IMR-90 (cell line): ENCODE data around the gene PPP2R2D. TPM values are rescaled to one million over a fixed set of nuclear protein-coding genes. Genes with fewer than 3 reads are reported as not detected.

Source experiments
- ATAC-seq: fragments of 200-7000 bp; cut with Tn5 transposase; 2 replicates; pipeline ENCODE4 v1.9.1; 2020; ENCODE audit warnings: low read depth, mild to moderate bottlenecking, moderate library complexity
- BruUV-seq: library from RNA; stranded (reverse); fragments of 400-500 nt; replicated peaks from 2 replicates; lab custom pipeline; 2021; lab: Mats Ljungman, UMichigan
- CTCF ChIA-PET: fragments of 300-600 bp; formaldehyde crosslinking; extraction: SDS; loops from one replicate; lab custom pipeline; 2021; ENCODE audit warnings: antibody characterized with exemption; lab: Yijun Ruan, JAX
- POLR2A ChIA-PET: fragments of 300-600 bp; sonication (Branson Sonifier 250); formaldehyde crosslinking; loops from one replicate; lab custom pipeline; 2022; ENCODE audit warnings: antibody characterized with exemption; ENCODE audit not compliant: unreplicated experiment; lab: Charles Lee
- DNase-seq: peaks from one replicate; pipeline ENCODE4 v3.0.0; 2013
- H2AFZ ChIP-seq: replicated peaks from 2 replicates; pipeline ENCODE3; 2013; ENCODE audit warnings: low read length, mild to moderate bottlenecking; ENCODE audit not compliant: poor library complexity
- H2AK5ac ChIP-seq: 2 replicates; pipeline ENCODE4 v1.6.1; 2013; ENCODE audit warnings: low read depth, low read length, inconsistent platforms
- H2AK9ac ChIP-seq: replicated peaks from 2 replicates; pipeline ENCODE3; 2013; ENCODE audit warnings: mild to moderate bottlenecking, low read depth, low read length, moderate library complexity; ENCODE audit not compliant: poor library complexity
- H2BK120ac ChIP-seq: 2 replicates; pipeline ENCODE4 v1.6.1; 2013; ENCODE audit warnings: low read depth, low read length, inconsistent platforms
- H2BK15ac ChIP-seq: 3 replicates; pipeline ENCODE4 v1.6.1; 2013; ENCODE audit warnings: low read depth, low read length, inconsistent platforms
- H2BK20ac ChIP-seq: 2 replicates; pipeline ENCODE4 v1.6.1; 2013; ENCODE audit warnings: low read depth, mild to moderate bottlenecking, inconsistent platforms, low read length, moderate library complexity
- H2BK5ac ChIP-seq: 2 replicates; pipeline ENCODE4 v1.6.1; 2013; ENCODE audit warnings: mild to moderate bottlenecking, low read depth, low read length, inconsistent platforms; ENCODE audit not compliant: poor library complexity, severe bottlenecking
- H3K14ac ChIP-seq: replicated peaks from 2 replicates; pipeline ENCODE4 v1.6.1; 2013; ENCODE audit warnings: low read depth, low read length, inconsistent platforms
- H3K18ac ChIP-seq: 2 replicates; pipeline ENCODE4 v1.6.1; 2013; ENCODE audit warnings: low read depth, low read length, control low read depth
- H3K23ac ChIP-seq: 2 replicates; pipeline ENCODE4 v1.6.1; 2013; ENCODE audit warnings: low read depth, low read length, inconsistent platforms
- H3K27ac ChIP-seq: 2 replicates; pipeline ENCODE4 v1.5.1; 2013; ENCODE audit warnings: mild to moderate bottlenecking, control low read depth, low read length; ENCODE audit not compliant: insufficient read depth
- H3K27me3 ChIP-seq: 2 replicates; pipeline ENCODE4 v1.6.1; 2013; ENCODE audit warnings: low read length; ENCODE audit not compliant: control insufficient read depth, insufficient read depth
- H3K36me3 ChIP-seq: 2 replicates; pipeline ENCODE4 v1.6.1; 2013; ENCODE audit warnings: low read length, mixed read lengths; ENCODE audit not compliant: control insufficient read depth, insufficient read depth
- H3K4ac ChIP-seq: 2 replicates; pipeline ENCODE4 v1.6.1; 2013; ENCODE audit warnings: low read depth, low read length, inconsistent platforms
- H3K4me1 ChIP-seq: 2 replicates; pipeline ENCODE4 v1.6.1; 2013; ENCODE audit warnings: low read length, mixed read lengths; ENCODE audit not compliant: control insufficient read depth, insufficient read depth
- H3K4me2 ChIP-seq: 2 replicates; pipeline ENCODE4 v1.6.1; 2013; ENCODE audit warnings: low read depth, mild to moderate bottlenecking, control low read depth, low read length, moderate library complexity
- H3K4me3 ChIP-seq: 2 replicates; pipeline ENCODE4 v1.5.1; 2013; ENCODE audit warnings: low read depth, mild to moderate bottlenecking, control low read depth, low read length, moderate library complexity; ENCODE audit not compliant: insufficient read depth
- H3K56ac ChIP-seq: 2 replicates; pipeline ENCODE4 v1.6.1; 2013; ENCODE audit warnings: low read length, inconsistent platforms; ENCODE audit not compliant: insufficient read depth; ENCODE audit errors: extremely low read depth
- H3K79me1 ChIP-seq, 2 experiments: 2 replicates each; pipeline ENCODE4 v1.6.1; 2013; ENCODE audit warnings: low read length in 2 of 2, inconsistent platforms in 1 of 2, low read depth in 1 of 2
- H3K9ac ChIP-seq: 2 replicates; pipeline ENCODE4 v1.6.1; 2013; ENCODE audit warnings: low read depth, low read length, control low read depth
- H3K9me1 ChIP-seq: 2 replicates; pipeline ENCODE4 v1.6.1; 2013; ENCODE audit warnings: low read length, inconsistent platforms; ENCODE audit not compliant: insufficient read depth
- H3K9me3 ChIP-seq: 2 replicates; pipeline ENCODE4 v1.6.1; 2013; ENCODE audit warnings: low read length; ENCODE audit not compliant: control insufficient read depth, insufficient read depth
- H4K20me1 ChIP-seq: 2 replicates; pipeline ENCODE4 v1.6.1; 2013; ENCODE audit warnings: low read length, inconsistent platforms; ENCODE audit not compliant: insufficient read depth
- H4K5ac ChIP-seq: 2 replicates; pipeline ENCODE4 v1.6.1; 2013; ENCODE audit warnings: mild to moderate bottlenecking, low read depth, low read length, control low read depth
- H4K8ac ChIP-seq, 2 experiments: 2 replicates each; pipeline ENCODE4 v1.6.1; 2013; ENCODE audit warnings: low read depth in 2 of 2, low read length in 2 of 2, control low read depth in 1 of 2, inconsistent platforms in 1 of 2
- H4K91ac ChIP-seq: 2 replicates; pipeline ENCODE4 v1.6.1; 2013; ENCODE audit warnings: low read depth, low read length, inconsistent platforms; ENCODE audit not compliant: insufficient read depth
- RAD21 ChIP-seq: IDR thresholded peaks from 2 replicates; pipeline ENCODE4 v1.6.1; 2012; ENCODE audit warnings: low read length, improper control_type of control experiment
- SMC3 ChIP-seq: fragments of 150-350 bp; IDR thresholded peaks from 2 replicates; pipeline ENCODE4 v1.6.1; 2016; ENCODE audit warnings: low read depth, mild to moderate bottlenecking, antibody characterized with exemption, low read length, moderate library complexity
- WGBS, 2 experiments: methylation state at CpG; one replicate each; pipeline versions ENCODE4 v1.1.5 to v1.1.7; 2013; ENCODE audit warnings: missing lambda C conversion rate in 2 of 2; ENCODE audit not compliant: insufficient read length in 1 of 2; ENCODE audit errors: extremely low coverage in 2 of 2; 5-methylcytosine and 5-hydroxymethylcytosine counted together
- dilution Hi-C: fragments of 300-500 bp; cut with HindIII; formaldehyde crosslinking; loops from one replicate; pipeline ENCODE4 v1.14.3; 2018; ENCODE audit warnings: low sequenced_read_pairs; ENCODE audit not compliant: unreplicated experiment
- in situ Hi-C: fragments of 300-500 bp; cut with MboI; formaldehyde crosslinking; loops from 3 replicates; pipeline ENCODE4 v1.14.3; 2019; ENCODE audit warnings: low sequenced_read_pairs, inconsistent platforms, mixed read lengths
- intact Hi-C: fragments of 100-400 bp; cut with micrococcal nuclease; formaldehyde crosslinking; loops from 2 replicates; pipeline ENCODE4 v1.10.0; 2022
- polyA plus RNA-seq, 3 experiments: library from polyadenylated mRNA; depleted of rRNA; stranded (reverse); fragments of >200 nt; gene quantifications; 2 replicates each; pipeline ENCODE4 v1.2.3, GENCODE V29; 2012; ENCODE audit warnings: low replicate concordance in 1 of 3
- total RNA-seq: library from RNA; depleted of rRNA; stranded (reverse); fragments of >200 nt; gene quantifications from 2 replicates; pipeline ENCODE4 v1.2.3, GENCODE V29; 2012
- TF ChIP-seq, protein P1 (sequence below): conservative IDR thresholded peaks from 2 replicates; pipeline ENCODE4 v1.5.1; 2012; ENCODE audit warnings: mild to moderate bottlenecking, low read depth, low read length, improper control_type of control experiment

The PPP2R2D gene
- total and polyA plus RNA-seq, 2 of the 4 experiments (the other 2 are of a cell fraction) = 22.8 to 23.8 TPM

DNA sequence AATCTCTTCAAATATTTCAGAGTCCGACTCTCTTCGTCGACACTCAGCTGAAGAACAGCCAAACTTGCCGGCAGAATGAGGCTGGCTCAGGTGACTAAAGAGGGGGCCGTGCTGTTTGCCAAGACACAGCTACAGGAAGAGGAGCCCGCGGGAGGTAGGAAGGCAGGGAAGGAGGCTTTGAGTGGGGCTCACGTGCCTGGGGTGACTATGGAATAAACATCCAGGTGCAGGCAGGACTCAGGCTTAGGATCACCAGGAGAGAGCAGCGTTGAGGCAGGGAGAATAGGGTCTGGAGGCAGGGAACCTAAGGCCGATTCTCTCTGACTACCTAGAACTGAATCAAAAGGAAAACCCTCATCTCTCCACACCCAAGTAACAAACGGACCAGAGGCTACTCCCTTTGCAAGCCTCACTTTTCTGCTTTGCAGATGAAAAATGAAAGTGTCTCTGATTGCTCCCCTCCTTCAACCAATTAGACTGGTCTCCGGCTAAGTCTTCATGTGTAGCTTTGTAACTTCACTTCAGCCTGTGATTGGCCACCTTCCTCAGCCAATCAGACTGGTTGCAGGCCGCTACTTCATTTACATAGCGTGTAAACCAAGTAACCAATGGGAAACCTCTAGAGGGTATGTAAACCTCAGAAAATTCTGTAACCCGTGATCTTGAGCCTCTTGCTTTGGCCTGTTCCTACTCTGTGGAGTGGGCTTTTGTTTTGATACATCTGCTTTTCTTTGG lies 100.6 kb downstream of the PPP2R2D start:
- peak overlapping the region; percentile 3 for H2AFZ ChIP-seq
- dilution Hi-C loops = no loop called here
- TF ChIP-seq, protein P1, sequence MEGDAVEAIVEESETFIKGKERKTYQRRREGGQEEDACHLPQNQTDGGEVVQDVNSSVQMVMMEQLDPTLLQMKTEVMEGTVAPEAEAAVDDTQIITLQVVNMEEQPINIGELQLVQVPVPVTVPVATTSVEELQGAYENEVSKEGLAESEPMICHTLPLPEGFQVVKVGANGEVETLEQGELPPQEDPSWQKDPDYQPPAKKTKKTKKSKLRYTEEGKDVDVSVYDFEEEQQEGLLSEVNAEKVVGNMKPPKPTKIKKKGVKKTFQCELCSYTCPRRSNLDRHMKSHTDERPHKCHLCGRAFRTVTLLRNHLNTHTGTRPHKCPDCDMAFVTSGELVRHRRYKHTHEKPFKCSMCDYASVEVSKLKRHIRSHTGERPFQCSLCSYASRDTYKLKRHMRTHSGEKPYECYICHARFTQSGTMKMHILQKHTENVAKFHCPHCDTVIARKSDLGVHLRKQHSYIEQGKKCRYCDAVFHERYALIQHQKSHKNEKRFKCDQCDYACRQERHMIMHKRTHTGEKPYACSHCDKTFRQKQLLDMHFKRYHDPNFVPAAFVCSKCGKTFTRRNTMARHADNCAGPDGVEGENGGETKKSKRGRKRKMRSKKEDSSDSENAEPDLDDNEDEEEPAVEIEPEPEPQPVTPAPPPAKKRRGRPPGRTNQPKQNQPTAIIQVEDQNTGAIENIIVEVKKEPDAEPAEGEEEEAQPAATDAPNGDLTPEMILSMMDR = 0 out of 2 replicates have a peak, but pooled peaks have one; percentile 2
- no peak for TF ChIP-seq RAD21
- no peak for TF ChIP-seq SMC3
- H3K56ac ChIP-seq = no peak overlapping the region
- H3K4ac ChIP-seq = no peak overlapping the region
- no peak overlapping the region for H3K9ac ChIP-seq
- 0 out of 2 replicates have a peak, but pooled peaks have one; percentile 27 for ATAC-seq
- no peak overlapping the region for H2BK120ac ChIP-seq
- no peak overlapping the region for H2BK15ac ChIP-seq
- ChIA-PET POLR2A (interaction anchor here (0.5 kb wide), 1 partner anchor 375 kb away, joined by 3 read pairs; no protein-coding TSS in a partner anchor), CTCF (interaction anchor here (0.6 kb wide), 2 partner anchors 9 to 21 kb away, joined by 3 to 6 read pairs; no protein-coding TSS in a partner anchor)
- no peaks in the 10 kb centered on the region for H3K79me1 ChIP-seq
- H3K23ac ChIP-seq = no peak overlapping the region
- H3K36me3 ChIP-seq = no peaks in the 10 kb centered on the region
- no peak overlapping the region for H2BK5ac ChIP-seq
- no peak overlapping the region for H2AK5ac ChIP-seq
- peaks cover 16% of the 10 kb centered on the region; the same call in 1 of the 2 replicates for H3K27me3 ChIP-seq
- no TSS peak for BruUV-seq
- WGBS, 2 experiments = no CpG with 5 or more reads among the region's 15 CpGs
- H3K4me2 ChIP-seq = no peak overlapping the region
- H3K4me3 ChIP-seq = no peak overlapping the region
- H3K14ac ChIP-seq = no peak overlapping the region
- H4K20me1 ChIP-seq = no peaks in the 10 kb centered on the region
- H3K4me1 ChIP-seq = peaks cover 14% of the 10 kb centered on the region
- no peak overlapping the region for H4K91ac ChIP-seq
- H3K18ac ChIP-seq = no peak overlapping the region
- no peak overlapping the region for H2AK9ac ChIP-seq
- intact Hi-C loops = no loop called here
- DNase-seq = peak; percentile 43
- no peak overlapping the region for H2BK20ac ChIP-seq
- H3K9me3 ChIP-seq = peaks cover 9% of the 10 kb centered on the region
- no peak overlapping the region for H3K27ac ChIP-seq
- H3K9me1 ChIP-seq = peaks cover 10% of the 10 kb centered on the region; the same call in 1 of the 2 replicates
- in situ Hi-C loops = loop anchor here (25.0 kb wide), 1 partner anchor 1814 kb away; no protein-coding TSS in a partner anchor
- no peak overlapping the region; a peak in 1 of 4 replicates for H4K8ac ChIP-seq
- H4K5ac ChIP-seq = no peak overlapping the region
